ENCODE results near the gene TPD52L2.
"Not testable (repeated sequence)": the region's sequence is repeated elsewhere in the genome, so short reads cannot be mapped to it uniquely, and the experiment has no call there.

- not testable (repeated sequence) for TF ChIP-seq POLR2A, CTCF (IDR thresholded peaks at IDR 0.05)
Observed at GRCh38 chr20:63853733-63854068, 11.4 kb upstream of the TPD52L2 start.
